HG03432 (cell line): ENCODE data around the gene ATP6V0C.

ENCODE experiments used
- ATAC-seq: cut with Tn5 transposase; IDR thresholded peaks from one replicate; pipeline ENCODE4 v1.9.1; 2021; ENCODE audit warnings: mild to moderate bottlenecking, moderate library complexity; ENCODE audit not compliant: unreplicated experiment

Gene ATP6V0C

GRCh38 chr16:2508722-2509400, 4.9 kb upstream of the ATP6V0C start:
- no peak for ATAC-seq

- ATAC-seq: no peak
Measured at GRCh38 chr16:2511128-2511800, 2.5 kb upstream of the ATP6V0C start.

- no peak for ATAC-seq
Measured at GRCh38 chr16:2511996-2512734, 1.6 kb upstream of the ATP6V0C start.

- ATAC-seq: no peak
Measured at GRCh38 chr16:2512735-2513404, 882 bp upstream of the ATP6V0C start.

- no peak for ATAC-seq
Measured at GRCh38 chr16:2514333-2515179, 804 bp downstream of the ATP6V0C start.

GRCh38 chr16:2515180-2515851, 1.6 kb downstream of the ATP6V0C start:
- no peak for ATAC-seq

DNA sequence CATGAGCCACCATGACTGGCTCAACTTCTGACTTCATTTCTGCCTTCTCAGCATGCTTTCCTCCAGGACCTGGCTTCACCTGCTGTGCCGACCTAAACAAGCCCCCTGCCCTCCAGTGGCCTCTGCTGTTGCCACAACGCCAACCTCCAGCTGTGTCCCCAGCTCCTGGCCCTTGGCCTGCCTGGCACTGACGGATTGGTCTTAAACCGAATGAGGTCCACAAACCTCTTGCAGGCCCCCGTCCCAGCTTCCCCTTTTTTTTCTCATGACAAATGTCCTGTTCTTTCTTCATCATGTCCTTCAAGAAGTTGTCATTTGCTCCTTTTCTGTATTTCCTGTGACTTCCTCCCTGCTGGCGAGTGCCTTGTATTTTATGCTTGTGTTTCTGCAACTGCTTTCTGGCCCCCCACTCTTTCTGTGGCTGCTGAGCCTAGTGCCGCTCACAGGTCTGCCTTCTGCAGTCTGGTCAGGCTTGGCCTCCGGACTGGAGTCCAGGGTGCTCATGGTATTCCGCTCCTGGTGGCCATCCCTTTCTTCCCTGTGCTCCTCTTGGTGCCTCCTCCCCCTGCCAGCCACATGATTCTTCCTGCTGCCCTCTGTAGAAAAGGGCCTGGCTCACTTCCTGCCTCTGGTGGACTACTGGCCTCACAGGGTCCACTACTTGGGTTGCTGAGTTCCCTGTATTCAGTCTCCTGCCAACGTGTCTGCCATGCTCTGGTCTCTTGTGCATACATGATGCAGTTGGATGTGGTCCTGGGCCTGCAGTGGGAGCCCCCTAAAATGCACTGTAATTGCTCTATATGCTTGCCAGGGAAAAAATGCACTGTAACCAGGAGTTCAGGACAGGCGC, 2.9 kb downstream of the ATP6V0C start:
- no peak for ATAC-seq

DNA sequence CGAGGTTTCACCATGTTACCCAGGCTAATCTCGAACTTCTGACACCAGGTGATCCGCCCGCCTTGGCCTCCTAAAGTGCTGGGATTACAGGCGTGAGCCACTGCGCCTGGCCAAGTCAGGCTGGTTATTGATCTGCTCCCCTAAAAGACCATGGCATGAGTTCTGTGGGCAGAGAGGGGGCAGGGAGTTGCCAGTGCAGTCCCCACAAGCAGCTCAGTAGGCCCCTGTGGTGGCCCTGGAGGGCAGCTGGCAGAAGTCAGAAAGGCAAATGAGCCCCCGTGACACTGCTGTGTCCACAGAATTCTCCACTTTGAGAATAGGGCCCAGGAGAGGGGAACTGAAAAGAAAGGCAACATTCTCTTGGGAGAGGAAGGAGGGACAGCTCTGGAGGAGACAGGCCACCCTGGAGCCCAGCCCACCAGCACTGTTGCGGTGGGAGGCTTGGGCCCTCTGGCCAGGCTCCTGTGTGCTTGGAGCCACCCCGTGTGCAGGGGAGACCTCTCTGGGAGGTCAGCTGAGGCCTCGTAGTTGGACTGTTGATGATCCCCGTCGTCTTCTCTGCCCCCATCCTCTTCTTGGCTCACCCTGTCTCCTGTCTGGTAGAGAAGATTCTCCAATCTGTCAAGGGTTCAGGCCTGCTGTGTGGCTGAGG, 4.3 kb downstream of the ATP6V0C start:
- ATAC-seq: no peak

DNA sequence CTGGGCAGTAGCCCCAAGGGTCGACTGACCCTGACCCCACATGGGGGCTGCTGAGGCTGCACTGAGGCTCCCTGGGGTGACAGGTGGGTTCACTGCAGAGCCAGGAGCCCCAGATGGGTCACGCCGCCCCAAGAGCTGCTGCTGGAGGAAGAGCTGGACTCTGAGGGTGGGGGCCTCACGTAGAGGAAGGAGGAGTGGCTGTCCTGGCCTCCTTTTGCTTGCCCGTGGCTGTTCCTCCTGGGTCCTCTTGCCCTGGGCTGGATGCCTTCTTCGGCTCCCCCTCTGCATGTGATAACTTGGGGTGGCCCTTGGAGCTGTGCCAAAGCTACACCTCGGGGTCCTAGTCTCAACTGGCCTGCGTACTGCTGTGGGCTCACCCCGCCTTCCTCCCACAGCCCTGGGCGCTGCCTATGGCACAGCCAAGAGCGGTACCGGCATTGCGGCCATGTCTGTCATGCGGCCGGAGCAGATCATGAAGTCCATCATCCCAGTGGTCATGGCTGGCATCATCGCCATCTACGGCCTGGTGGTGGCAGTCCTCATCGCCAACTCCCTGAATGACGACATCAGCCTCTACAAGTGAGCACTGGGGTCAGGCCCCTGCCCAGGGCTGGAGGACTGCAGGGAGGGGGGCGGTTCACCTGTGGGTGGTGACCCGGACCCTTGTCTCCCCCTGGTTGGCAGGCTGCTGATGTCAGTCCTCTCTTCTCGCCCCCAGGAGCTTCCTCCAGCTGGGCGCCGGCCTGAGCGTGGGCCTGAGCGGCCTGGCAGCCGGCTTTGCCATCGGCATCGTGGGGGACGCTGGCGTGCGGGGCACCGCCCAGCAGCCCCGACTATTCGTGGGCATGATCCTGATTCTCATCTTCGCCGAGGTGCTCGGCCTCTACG, 5.3 kb downstream of the ATP6V0C start:
- no peak for ATAC-seq

DNA sequence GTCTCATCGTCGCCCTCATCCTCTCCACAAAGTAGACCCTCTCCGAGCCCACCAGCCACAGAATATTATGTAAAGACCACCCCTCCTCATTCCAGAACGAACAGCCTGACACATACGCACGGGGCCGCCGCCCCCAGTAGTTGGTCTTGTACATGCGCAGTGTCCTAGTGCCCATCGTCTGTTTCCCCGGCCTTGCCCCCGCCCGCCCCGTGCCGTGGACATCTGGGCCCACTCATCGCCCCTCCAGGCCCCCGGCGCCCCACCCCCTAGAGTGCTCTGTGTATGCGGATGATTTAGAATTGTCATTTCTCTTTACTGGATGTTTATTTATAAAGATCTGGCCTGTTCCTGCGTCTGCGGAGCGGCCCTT, 5.9 kb downstream of the ATP6V0C start:
- ATAC-seq: no peak

- peak; percentile 48 for ATAC-seq
Measured at GRCh38 chr16:2520097-2520783, 6.5 kb downstream of the ATP6V0C start, which contains the start of gene AMDHD2. Gene AMDHD2, plus strand, starts transcription at chr16:2520371. Its CDS starts 88 bp downstream, at chr16:2520459.

- ATAC-seq: peak; percentile 19
Measured at GRCh38 chr16:2520784-2521531, 7.2 kb downstream of the ATP6V0C start.

GRCh38 chr16:2523801-2524231, 10.1 kb downstream of the ATP6V0C start:
- ATAC-seq: no peak

DNA sequence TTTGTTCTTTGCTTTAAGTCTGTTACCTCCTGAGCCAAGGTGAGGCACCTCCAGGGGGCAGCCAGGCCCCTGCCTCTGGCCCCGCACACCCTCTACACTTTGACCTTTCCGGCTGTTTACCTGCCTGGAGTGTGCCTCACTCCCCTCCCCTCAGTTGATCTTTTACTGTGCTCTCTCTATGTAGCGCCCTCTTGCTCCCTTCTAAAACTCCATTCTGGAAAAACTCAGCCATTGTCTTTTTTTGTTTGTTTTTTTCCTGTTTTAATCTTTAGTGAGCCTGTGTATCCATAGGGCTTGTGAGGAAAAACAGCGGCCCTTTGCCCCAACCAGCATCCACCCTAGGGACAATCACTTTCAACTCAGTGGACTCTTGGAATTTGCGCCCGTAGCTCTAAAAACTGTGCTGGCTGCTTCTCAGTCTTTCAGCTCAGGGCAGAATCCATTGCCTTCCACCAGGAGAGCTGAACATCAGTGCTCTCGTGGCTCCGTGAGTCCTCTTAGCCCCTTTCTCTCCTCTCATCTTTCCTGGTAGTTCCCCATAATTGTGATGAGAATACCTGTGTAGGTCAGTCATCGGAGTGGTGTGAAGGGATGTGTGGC, 10.7 kb downstream of the ATP6V0C start:
- ATAC-seq: no peak

- no peak for ATAC-seq
Measured at GRCh38 chr16:2526135-2526534, 12.4 kb downstream of the ATP6V0C start.
